Naive thymus-derived CD8-positive, alpha-beta T cell (primary cell): ENCODE results near the gene PPP2R2B. TPM values are rescaled to one million over a fixed set of nuclear protein-coding genes. Genes with fewer than 3 reads are reported as not detected.
"Not testable (repeated sequence)": the region's sequence is repeated elsewhere in the genome, so short reads cannot be mapped to it uniquely, and the experiment has no call there.

Experiments
- ATAC-seq, 2 donors: fragments of 150-1000 bp; cut with Tn5 transposase in 1 of 2; sonication (Bioruptor Pico), chemical (Tn5 transposase) in 1 of 2; 1 replicate in 1 of 2; 2 replicates in 1 of 2; pipeline ENCODE4 v1.10.0; 2021; ENCODE audit warnings: mild to moderate bottlenecking in 2 of 2, moderate library complexity in 2 of 2
- POLR2A ChIA-PET: fragments of 350-600 bp; sonication (Branson Sonifier 250); formaldehyde crosslinking; loops from one replicate; lab custom pipeline; 2021; ENCODE audit warnings: antibody characterized with exemption; lab: Charles Lee
- DNase-seq, 10 donors: peaks; one replicate each; pipeline versions ENCODE4 v3.0.0 to v3.0.0-alpha.2; 2020 to 2022
- H3K27ac Mint-ChIP-seq, 10 donors: one replicate each; pipeline ENCODE4 v1.8.0; 2020 to 2022; ENCODE audit warnings: mild to moderate bottlenecking in 10 of 10, mixed read lengths in 10 of 10, moderate library complexity in 4 of 10, inconsistent platforms in 1 of 10
- H3K27me3 Mint-ChIP-seq, 5 donors: one replicate each; pipeline ENCODE4 v1.8.0; 2021 to 2022; ENCODE audit warnings: mixed read lengths in 5 of 5
- H3K36me3 Mint-ChIP-seq, 3 donors: one replicate each; pipeline ENCODE4 v1.8.0; 2020 to 2022; ENCODE audit warnings: mixed read lengths in 3 of 3, mild to moderate bottlenecking in 2 of 3, inconsistent platforms in 1 of 3
- H3K4me1 Mint-ChIP-seq, 4 donors: one replicate each; pipeline ENCODE4 v1.8.0; 2021 to 2022; ENCODE audit warnings: mixed read lengths in 4 of 4
- H3K4me3 Mint-ChIP-seq, 10 donors: one replicate each; pipeline ENCODE4 v1.8.0; 2020 to 2022; ENCODE audit warnings: mild to moderate bottlenecking in 10 of 10, mixed read lengths in 10 of 10, moderate library complexity in 6 of 10, inconsistent platforms in 1 of 10
- H3K9me3 Mint-ChIP-seq, 9 donors: one replicate each; pipeline ENCODE4 v1.8.0; 2020 to 2022; ENCODE audit warnings: mixed read lengths in 9 of 9, mild to moderate bottlenecking in 3 of 9, inconsistent platforms in 1 of 9, moderate library complexity in 1 of 9
- polyA plus RNA-seq, 3 donors: library from polyadenylated mRNA; unstranded; fragments of 300-500 nt; fragmentation: Illumina TruSeq; gene quantifications; one replicate each; pipeline ENCODE4 v1.2.3, GENCODE V29; 2021
- total RNA-seq, 8 experiments: library from RNA in 2 of 8; stranded (reverse) in 2 of 8; gene quantifications; one replicate each; pipeline ENCODE4 v1.2.3 and lab custom pipeline; 2021 to 2026

PPP2R2B gene
- total and polyA plus RNA-seq, 5 experiments from 2014 or later: 0.57 to 17.9 (median 0.77) TPM

- POLR2A ChIA-PET: no interaction called here
- Mint-ChIP-seq H3K27ac (no peak overlapping the region), H3K27me3 (peaks cover 0 to 18% (median 7%) of the 10 kb centered on the region in 5 donors), H3K4me1 (no peaks in the 10 kb centered on the region), H3K36me3 (no peaks in the 10 kb centered on the region), H3K4me3 (no peak overlapping the region), H3K9me3 (no peaks in the 10 kb centered on the region)
- no peak for DNase-seq
- no peak for ATAC-seq
These were observed 293.8 kb downstream of the PPP2R2B start for GRCh38 chr5:146584750-146585149.

- H3K36me3 Mint-ChIP-seq: peaks cover 0 to under 1% (median 0%) of the 10 kb centered on the region in 3 donors
- POLR2A ChIA-PET: no interaction called here
- H3K4me1 Mint-ChIP-seq: no peaks in the 10 kb centered on the region
- H3K27me3 Mint-ChIP-seq: peaks cover 0 to 30% (median 7%) of the 10 kb centered on the region in 5 donors
- DNase-seq (no peak), ATAC-seq (no peak)
- H3K9me3 Mint-ChIP-seq: peaks cover 0 to under 1% (median 0%) of the 10 kb centered on the region in 9 donors
- H3K27ac Mint-ChIP-seq: no peak overlapping the region
- H3K4me3 Mint-ChIP-seq: no peak overlapping the region
These were observed 296.4 kb downstream of the PPP2R2B start for GRCh38 chr5:146582051-146582596.

- POLR2A ChIA-PET: no interaction called here
- Mint-ChIP-seq H3K27ac (no peak overlapping the region), H3K36me3 (peaks cover 0 to 12% (median 4%) of the 10 kb centered on the region in 3 donors), H3K4me3 (no peak overlapping the region), H3K4me1 (no peaks in the 10 kb centered on the region), H3K9me3 (peaks cover 0 to 17% (median 7%) of the 10 kb centered on the region in 9 donors), H3K27me3 (peaks cover 0 to 25% (median 7%) of the 10 kb centered on the region in 5 donors)
- DNase-seq (no peak), ATAC-seq (no peak)
These were observed 298.3 kb downstream of the PPP2R2B start for GRCh38 chr5:146580237-146580636.

GRCh38 chr5:146574713-146575112 lies 303.8 kb downstream of the PPP2R2B start:
- Mint-ChIP-seq H3K9me3 (peaks cover 0 to 25% (median 12%) of the 10 kb centered on the region in 9 donors), H3K4me1 (no peaks in the 10 kb centered on the region), H3K27ac (no peak overlapping the region), H3K36me3 (peaks cover 0 to 17% (median 4%) of the 10 kb centered on the region in 3 donors), H3K27me3 (peaks cover 2 to 19% (median 7%) of the 10 kb centered on the region in 5 donors), H3K4me3 (no peak overlapping the region)
- POLR2A ChIA-PET: no interaction called here
- DNase-seq: no peak
- ATAC-seq: no peak

- POLR2A ChIA-PET: no interaction called here
- no peaks in the 10 kb centered on the region for H3K36me3 Mint-ChIP-seq
- ATAC-seq (no peak), DNase-seq (no peak)
- H3K4me1 Mint-ChIP-seq: peaks cover 0 to 6% (median 4%) of the 10 kb centered on the region in 4 donors
- H3K27me3 Mint-ChIP-seq: peaks cover 2 to 7% (median 5%) of the 10 kb centered on the region in 5 donors
- H3K4me3 Mint-ChIP-seq: no peak overlapping the region
- no peaks in the 10 kb centered on the region for H3K9me3 Mint-ChIP-seq
- H3K27ac Mint-ChIP-seq: no peak overlapping the region
These were observed 310.4 kb downstream of the PPP2R2B start for GRCh38 chr5:146568161-146568560.

GRCh38 chr5:146565764-146566367 lies 312.7 kb downstream of the PPP2R2B start:
- Mint-ChIP-seq H3K27me3 (peaks cover 0 to 6% (median 0%) of the 10 kb centered on the region in 5 donors), H3K4me1 (peaks cover 0 to 6% (median 4%) of the 10 kb centered on the region in 4 donors)
- peak; percentile 89 to 96 for ATAC-seq

GRCh38 chr5:146564007-146564762 lies 314.4 kb downstream of the PPP2R2B start:
- H3K36me3 Mint-ChIP-seq: no peaks in the 10 kb centered on the region
- H3K9me3 Mint-ChIP-seq: no peaks in the 10 kb centered on the region
- H3K27me3 Mint-ChIP-seq: peaks cover 0 to 5% (median 1%) of the 10 kb centered on the region in 5 donors
- peaks cover 0 to 6% (median 4%) of the 10 kb centered on the region in 4 donors for H3K4me1 Mint-ChIP-seq
- no peak for DNase-seq
- POLR2A ChIA-PET: no interaction called here
- ATAC-seq: no peak
- H3K27ac Mint-ChIP-seq: no peak overlapping the region
- no peak overlapping the region for H3K4me3 Mint-ChIP-seq

More at GRCh38 chr5:146565764-146566367, 312.7 kb downstream of the PPP2R2B start:
- POLR2A ChIA-PET: no interaction called here
- H3K36me3 Mint-ChIP-seq: no peaks in the 10 kb centered on the region
- no peak overlapping the region for H3K4me3 Mint-ChIP-seq
- peak overlapping the region in 2 of 10 donors; percentile 1 to 36 for H3K27ac Mint-ChIP-seq
- no peaks in the 10 kb centered on the region for H3K9me3 Mint-ChIP-seq
- DNase-seq: peak in 9 of 10 donors; percentile 21 to 74 (median 47)

- no peaks in the 10 kb centered on the region for H3K36me3 Mint-ChIP-seq
- no peak overlapping the region for H3K27ac Mint-ChIP-seq
- peaks cover 0 to 6% (median 4%) of the 10 kb centered on the region in 4 donors for H3K4me1 Mint-ChIP-seq
- no peak for DNase-seq
- POLR2A ChIA-PET: no interaction called here
- no peak for ATAC-seq
- H3K4me3 Mint-ChIP-seq: no peak overlapping the region
- no peaks in the 10 kb centered on the region for H3K9me3 Mint-ChIP-seq
- peaks cover 0 to 10% (median 2%) of the 10 kb centered on the region in 5 donors for H3K27me3 Mint-ChIP-seq
These were observed 316.1 kb downstream of the PPP2R2B start for GRCh38 chr5:146562461-146562860.

- Mint-ChIP-seq H3K4me1 (peaks cover 0 to 6% (median 4%) of the 10 kb centered on the region in 4 donors), H3K4me3 (no peak overlapping the region), H3K27ac (no peak overlapping the region), H3K27me3 (peaks cover 0 to 11% (median 2%) of the 10 kb centered on the region in 5 donors), H3K9me3 (no peaks in the 10 kb centered on the region), H3K36me3 (no peaks in the 10 kb centered on the region)
- ATAC-seq (no peak), DNase-seq (no peak)
- POLR2A ChIA-PET: no interaction called here
These were observed 316.8 kb downstream of the PPP2R2B start for GRCh38 chr5:146561711-146562110.

GRCh38 chr5:146560205-146560812 lies 318.2 kb downstream of the PPP2R2B start:
- Mint-ChIP-seq H3K9me3 (no peaks in the 10 kb centered on the region), H3K4me3 (no peak overlapping the region), H3K27ac (no peak overlapping the region), H3K36me3 (no peaks in the 10 kb centered on the region), H3K4me1 (no peaks in the 10 kb centered on the region), H3K27me3 (peaks cover 0 to 11% (median 4%) of the 10 kb centered on the region in 5 donors)
- DNase-seq: no peak
- POLR2A ChIA-PET: no interaction called here
- no peak for ATAC-seq

- H3K4me1 Mint-ChIP-seq, H3K4me3 Mint-ChIP-seq, H3K27ac Mint-ChIP-seq, POLR2A ChIA-PET, H3K36me3 Mint-ChIP-seq, ATAC-seq, DNase-seq, H3K9me3 Mint-ChIP-seq: not testable (repeated sequence)
- H3K27me3 Mint-ChIP-seq: peaks cover 2 to 15% (median 11%) of the 10 kb centered on the region in 5 donors
These were observed 321.7 kb downstream of the PPP2R2B start for GRCh38 chr5:146556884-146557283.

- DNase-seq (no peak), ATAC-seq (no peak)
- Mint-ChIP-seq H3K4me1 (no peaks in the 10 kb centered on the region), H3K27me3 (peaks cover 4 to 23% (median 12%) of the 10 kb centered on the region in 5 donors), H3K9me3 (no peaks in the 10 kb centered on the region), H3K27ac (no peak overlapping the region), H3K36me3 (no peaks in the 10 kb centered on the region), H3K4me3 (no peak overlapping the region)
- POLR2A ChIA-PET: no interaction called here
These were observed 325.1 kb downstream of the PPP2R2B start for GRCh38 chr5:146553446-146553845.
